Loucy (cell line): ENCODE measurements around the gene TCP11L1.

Experiments
- EZH2phosphoT487 ChIP-seq: fragments of 200-600 bp; IDR thresholded peaks from 2 replicates; pipeline ENCODE4 v1.6.1; 2018; ENCODE audit warnings: antibody characterized with exemption, mild to moderate bottlenecking, moderate library complexity, borderline replicate concordance
- TF ChIP-seq, protein P1 (sequence below): fragments of 200-600 bp; sonication (generic); conservative IDR thresholded peaks from 2 replicates; pipeline ENCODE4 v1.5.1; 2014; ENCODE audit warnings: mild to moderate bottlenecking, antibody characterized with exemption, low read length

DNA sequence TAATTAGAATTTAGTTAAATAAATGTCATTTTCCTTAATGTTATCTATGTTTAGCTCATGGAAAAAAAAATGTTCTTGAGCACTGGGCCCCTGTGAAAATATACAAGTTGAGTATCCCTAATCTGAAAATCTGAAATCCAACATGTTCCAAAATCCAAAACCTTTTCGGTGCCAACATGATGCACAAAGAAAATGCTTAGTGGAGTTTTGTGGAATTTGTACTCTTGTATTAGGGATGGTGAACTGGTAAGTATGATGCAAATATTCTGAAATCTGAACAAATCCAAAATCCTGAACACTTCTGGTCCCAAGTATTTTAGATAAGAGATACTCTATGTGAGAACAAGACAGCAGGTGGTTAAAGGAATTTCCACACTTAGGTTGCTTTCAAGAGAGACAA, 44.5 kb downstream of the TCP11L1 start:
- TF ChIP-seq, protein P1, sequence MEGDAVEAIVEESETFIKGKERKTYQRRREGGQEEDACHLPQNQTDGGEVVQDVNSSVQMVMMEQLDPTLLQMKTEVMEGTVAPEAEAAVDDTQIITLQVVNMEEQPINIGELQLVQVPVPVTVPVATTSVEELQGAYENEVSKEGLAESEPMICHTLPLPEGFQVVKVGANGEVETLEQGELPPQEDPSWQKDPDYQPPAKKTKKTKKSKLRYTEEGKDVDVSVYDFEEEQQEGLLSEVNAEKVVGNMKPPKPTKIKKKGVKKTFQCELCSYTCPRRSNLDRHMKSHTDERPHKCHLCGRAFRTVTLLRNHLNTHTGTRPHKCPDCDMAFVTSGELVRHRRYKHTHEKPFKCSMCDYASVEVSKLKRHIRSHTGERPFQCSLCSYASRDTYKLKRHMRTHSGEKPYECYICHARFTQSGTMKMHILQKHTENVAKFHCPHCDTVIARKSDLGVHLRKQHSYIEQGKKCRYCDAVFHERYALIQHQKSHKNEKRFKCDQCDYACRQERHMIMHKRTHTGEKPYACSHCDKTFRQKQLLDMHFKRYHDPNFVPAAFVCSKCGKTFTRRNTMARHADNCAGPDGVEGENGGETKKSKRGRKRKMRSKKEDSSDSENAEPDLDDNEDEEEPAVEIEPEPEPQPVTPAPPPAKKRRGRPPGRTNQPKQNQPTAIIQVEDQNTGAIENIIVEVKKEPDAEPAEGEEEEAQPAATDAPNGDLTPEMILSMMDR, result no peak
- no peak for TF ChIP-seq EZH2phosphoT487
